NCI-H345 (cell line): ENCODE measurements around the gene PACS2.
"Not testable (repeated sequence)": the region's sequence is repeated elsewhere in the genome, so short reads cannot be mapped to it uniquely, and the experiment has no call there.

ENCODE experiments used
- DNase-seq: peaks from one replicate; lab custom pipeline; 2025; lab: John Stamatoyannopoulos, UW

Gene PACS2

DNA sequence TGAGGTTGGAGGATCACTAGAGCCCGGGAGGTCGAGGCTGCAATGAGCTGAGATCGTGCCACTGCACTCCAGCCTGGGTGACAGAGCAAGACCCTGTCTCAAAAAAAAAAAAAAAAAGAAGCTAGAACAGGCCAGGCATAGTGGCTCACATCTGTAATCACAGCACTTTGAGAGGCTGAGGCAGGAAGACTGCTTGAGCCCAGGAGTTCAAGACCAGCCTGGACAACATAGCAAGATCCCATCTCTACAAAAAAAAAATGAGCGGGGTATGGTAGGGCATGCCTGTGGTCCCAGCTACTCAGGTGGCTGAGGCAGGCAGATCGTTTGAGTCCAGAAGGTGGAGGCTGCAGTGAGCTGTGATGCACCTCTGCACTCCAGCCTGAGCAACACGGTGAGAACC is 25.6 kb upstream of the PACS2 start:
- not testable (repeated sequence) for DNase-seq

DNA sequence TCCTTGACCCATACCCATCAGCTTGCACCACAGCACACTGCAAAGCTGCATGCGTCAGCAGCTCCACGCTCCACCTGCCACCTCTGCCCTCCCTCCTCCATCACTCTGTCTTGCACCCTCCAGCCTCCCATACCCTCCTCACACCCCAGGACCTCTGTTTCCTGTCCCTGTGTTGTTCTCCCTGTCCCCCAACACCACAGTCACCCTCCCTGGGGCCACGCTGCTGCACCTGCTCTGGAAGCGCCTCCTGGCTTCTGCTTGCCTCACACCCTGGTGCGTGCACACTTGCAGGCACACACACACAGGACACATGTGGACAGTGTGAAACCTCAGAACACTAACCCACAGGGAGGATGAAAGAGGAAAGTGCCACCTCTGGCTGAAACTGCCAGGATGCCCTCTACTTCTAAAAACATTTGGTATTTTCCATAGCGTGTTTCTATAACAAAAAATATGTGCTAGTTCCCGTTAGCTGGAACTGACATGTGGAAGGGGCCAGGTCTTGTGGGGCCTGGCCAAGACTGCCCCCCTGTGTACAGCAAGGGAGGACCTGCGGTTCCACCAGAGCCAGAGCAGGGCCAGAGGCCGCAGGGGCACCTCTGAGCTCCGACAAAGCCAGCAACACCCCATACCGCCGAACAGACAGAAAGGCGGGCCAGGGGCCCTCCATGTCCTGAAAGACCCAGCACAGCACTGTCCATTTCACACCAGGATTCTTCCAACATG is 23.8 kb upstream of the PACS2 start:
- DNase-seq: no peak

DNA sequence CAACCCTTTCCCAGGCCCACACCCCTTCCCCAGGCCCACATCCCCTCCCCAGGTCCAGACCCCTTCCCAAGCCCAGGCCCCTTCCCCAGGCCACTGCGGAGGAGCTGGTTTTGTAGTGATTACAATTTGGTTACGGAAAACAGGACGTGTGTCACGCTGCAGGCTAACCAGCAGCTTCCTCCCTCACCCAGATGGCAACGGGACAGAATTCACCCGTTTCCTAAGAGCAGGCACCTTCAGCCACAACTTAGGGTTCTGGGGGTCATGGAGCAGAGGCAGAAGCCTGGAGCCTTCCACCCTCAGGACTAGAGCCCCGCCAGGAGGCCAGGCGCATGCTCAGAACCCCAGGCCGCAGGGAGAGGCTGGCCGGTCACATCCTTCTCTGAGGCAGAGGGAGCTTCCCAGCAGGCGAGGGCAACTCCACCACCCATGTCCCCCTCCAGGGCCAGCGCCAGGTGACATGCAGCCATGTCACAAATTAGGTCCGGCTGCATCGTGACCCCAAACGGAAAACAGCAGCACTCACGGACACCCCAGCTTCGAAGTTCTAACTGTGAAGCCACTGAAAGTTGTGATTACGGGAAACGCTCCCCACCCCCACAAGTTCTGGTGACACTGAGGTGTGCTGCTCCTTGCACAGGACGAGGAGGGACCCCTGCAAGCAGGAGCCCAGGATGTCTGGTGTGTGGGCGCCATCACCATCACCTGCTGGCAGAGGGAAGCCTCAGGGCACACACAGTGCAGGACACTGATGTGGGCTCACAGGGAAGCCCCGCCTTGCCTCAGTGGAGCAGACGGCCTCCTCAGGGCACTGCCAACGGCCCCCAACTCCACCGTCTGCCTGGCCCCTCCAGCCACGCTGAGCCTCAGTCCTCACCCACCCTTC is 21.5 kb upstream of the PACS2 start:
- no peak for DNase-seq

DNA sequence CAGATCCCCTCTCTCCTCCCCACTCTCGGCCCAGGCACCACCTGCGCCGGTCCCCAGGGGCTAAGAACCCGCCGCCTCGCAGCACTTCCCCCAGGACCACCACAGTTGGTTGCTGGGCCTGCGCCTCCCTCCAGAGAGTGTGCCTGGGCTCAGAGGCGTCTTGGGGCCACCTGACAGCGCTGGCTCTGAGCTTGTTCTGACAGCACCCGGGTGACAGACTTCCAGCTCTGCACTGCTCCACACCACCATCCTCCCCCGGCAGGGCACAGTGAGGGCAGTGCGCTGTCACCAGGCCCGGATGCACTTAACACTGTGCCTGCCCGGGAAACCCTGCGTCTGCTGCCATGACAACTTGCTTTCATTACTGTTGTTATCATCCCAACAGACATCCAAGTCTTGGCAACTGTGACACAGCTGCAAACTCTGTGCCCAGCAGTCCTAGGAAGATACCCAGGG is 20.4 kb upstream of the PACS2 start:
- peak; percentile 36 for DNase-seq

DNA sequence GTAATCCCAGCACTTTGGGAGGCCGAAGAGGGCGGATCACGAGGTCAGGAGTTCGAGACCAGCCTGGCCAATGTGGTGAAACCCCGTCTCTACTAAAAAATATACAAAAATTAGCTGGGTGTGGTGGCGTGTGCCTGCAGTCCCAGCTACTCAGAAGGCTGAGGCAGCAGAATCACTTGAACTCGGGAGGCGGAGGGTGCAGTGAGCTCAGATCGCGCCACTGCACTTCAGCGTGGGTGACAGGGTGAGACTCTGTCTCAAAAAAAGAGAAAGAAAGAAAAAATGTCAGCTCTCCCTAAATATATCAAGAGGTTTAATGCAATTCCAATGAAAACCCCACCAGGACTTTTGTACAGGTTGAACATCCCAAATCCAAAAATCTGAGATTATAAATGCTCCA is 17.2 kb upstream of the PACS2 start:
- not testable (repeated sequence) for DNase-seq

DNA sequence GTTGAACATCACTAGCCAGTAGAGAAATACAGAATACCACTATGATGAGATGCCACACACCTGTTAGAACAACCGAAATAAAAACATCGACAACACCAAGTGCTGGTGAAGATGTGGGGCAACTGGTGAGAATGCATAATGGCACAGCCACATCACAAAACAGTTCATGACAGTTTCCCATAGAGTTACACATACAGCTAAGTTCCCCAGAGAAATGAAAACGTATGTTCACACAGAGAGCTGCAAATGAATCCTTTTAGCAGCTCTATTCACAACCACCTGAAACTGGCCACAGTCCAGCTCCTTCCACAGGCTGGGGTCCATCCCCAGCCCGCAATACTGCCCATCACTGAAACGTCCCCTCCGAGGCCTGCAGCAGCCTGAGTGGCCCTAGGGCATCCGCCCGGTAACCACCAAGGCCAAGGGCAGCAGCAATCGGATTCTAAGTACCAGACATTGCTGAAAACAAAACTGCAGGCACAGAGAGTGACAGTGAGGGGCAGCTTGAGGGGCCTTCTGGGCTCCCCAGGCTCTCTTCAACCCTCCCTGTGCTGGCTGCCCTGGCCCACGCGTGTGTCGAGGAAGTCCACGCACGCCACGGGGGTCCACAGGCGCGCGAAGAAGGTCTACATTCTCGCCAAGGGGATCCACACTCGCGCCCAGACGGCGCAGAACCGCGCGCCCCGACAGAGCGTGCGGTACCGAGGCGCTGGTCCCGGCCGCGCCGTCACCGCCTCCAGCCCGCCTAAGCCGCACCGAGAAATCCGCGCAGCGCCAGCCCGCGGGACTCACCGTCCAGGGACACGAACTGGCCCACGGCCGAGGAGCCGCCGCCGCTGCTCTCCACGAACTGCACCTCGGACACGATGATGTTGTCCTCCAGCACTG is 14.7 kb upstream of the PACS2 start:
- DNase-seq: peak; percentile 59

DNA sequence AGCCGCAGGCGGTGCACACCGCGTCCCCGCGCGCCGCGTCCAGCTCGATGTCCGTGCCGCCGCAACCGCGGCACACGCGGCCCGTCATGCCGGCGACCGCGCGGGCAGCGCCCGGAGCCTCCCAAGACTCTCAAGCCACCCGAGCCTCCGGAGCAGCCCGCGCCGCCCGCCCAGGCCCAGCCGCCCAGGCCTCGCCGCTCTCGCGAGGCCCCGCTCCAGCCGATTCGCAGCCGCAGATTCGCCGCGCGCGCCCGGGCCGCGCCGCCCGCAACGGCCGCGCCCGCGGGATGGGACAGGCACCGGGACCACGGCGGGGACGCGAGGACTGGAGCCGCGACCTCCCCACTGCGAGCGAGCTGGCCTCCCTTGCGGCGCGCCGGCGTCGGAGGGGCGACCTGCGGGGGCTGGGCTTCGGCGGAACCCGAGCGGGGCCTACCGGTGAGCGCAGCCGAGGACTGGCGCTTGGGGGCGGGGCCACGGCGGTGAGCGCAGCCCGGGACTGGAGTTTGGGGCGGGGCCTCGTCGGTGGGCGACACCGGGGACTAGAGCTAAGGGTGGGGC is 13.9 kb upstream of the PACS2 start, which contains the start of gene BRF1:
TSS of gene BRF1 (minus strand) at position 460 of the 561 bp plus-strand sequence. CDS start at position 88, 372 bp downstream.
- peak; percentile 97 for DNase-seq

DNA sequence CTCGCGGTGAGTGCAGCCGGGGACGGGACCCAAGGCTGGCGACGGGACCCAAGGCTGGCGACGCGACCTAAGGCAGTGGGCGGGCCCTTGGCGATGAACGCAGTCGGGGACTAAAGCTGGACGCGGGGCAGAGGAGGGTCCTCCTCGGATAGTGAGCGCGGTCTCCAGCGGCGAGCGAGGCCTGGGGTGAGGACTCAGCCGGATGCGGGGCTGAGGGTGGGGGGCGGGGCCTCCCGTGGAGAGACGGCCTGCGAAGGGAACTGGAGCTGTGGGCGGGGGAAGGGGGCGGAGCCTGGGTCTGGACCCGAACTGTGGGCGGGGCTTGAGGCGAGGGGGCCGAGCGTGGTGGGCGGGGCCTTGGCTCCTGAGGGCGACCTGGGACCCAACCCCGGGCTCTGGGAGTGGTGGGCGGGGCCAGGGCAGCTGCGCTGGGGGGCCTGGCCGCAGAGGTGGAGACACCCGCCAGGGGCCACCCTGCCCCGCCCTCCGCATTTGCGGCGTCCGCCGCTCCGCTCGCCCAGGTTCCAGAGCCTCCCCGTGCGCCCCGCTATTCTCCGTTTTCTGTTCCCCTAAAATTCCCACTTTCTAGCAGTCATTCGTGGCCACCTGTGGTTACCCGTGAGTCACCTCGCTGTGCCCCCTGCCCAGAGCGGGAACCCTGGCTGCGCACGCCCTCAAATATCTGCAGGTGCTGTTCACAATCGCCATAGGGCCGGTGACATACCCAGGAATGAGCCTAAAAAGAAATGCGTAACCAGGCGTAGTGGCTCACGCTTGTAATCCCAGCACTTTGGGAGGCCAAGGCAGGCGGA is 13.2 kb upstream of the PACS2 start:
- DNase-seq: peak; percentile 98

DNA sequence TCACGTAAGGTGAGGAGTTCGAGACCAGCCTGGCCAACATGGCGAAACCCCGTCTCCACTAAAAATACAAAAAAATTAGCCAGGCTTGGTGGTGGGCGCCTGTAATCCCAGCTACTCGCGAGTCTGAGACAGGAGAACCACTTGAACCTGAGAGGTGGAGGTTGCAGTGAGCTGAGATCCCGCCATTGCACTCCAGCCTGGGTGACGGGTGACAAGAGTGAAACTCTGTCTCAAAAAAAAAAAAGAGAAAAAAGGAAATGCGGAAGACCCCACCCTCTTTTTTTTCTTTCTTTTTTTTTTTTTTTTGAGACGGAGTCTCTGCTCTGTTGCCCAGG is 12.7 kb upstream of the PACS2 start:
- DNase-seq: not testable (repeated sequence)

DNA sequence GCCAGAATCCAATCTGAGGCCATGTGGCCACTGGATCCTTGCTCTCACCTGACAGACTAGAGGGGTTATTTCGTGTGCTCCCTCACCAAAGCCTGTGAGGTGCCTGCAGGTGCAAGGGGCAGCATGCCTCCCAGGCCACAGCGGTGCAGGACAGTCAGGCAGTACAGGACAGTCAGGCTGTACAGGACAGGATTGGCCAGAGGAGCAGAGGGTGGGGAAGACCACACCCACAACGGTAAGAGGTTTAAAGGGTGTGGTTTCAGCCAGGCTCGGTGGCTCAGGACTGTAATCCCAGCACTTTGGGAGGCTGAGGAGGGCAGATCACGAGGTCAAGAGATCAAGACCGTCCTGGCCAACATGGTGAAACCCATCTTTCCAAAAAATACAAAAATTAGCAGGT is 10.6 kb upstream of the PACS2 start:
- DNase-seq: no peak

DNA sequence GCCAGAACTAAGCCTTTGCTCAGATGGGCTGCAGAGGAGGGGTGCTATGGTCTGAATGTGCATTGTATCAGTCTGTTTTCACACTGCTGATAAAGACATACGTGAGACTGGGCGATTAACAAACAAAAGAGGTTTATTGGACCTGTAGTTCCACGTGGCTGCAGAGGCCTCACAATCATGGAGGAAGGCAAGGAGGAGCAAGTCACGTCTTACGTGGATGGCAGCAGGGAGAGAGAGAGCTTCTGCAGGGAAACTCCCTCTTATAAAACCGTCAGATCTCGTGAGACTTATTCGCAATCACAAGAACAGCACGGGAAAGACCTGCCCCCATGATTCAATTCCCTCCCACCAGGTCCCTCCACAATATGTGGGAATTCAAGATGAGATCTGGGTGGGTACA is 10.0 kb upstream of the PACS2 start:
- DNase-seq: no peak

DNA sequence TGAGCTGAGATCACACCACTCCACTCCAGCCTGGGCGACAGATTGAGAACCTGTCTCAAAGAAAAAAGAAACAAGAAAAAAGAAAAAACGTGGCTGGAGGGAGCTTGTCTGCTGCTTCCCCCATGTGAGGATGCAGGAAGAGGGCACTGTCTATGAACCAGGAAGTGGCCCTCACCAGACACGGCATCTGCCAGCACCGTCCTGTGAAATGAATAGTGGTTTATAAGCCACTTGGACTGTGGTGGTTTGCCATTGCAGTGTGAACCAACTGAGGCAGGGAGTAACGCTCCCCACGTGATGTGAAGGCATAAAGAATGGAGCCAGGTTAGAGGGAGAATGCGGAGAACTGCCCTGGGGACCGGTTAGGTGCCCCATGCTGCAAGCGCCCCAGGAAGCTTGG is 9.2 kb upstream of the PACS2 start:
- no peak for DNase-seq

DNA sequence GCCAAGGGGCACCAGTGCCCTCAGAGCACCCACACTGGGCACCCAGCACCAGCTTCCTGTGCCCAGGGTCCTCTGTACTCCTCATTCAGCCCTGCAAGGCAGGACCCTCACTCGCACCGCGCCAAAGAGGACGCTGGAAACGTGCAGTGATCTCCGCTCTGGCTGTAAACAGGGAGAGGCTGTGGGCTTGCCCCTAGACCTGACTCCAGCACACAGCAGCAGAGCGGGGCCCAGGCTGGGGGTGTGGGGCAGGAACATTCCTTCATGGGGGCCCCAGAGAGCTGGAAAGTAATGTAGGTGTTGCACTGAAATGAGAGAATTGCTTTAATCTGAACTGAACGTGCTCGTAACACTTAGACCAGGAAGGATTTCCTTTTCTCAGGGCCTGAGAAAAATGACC is 8.8 kb upstream of the PACS2 start:
- no peak for DNase-seq

DNA sequence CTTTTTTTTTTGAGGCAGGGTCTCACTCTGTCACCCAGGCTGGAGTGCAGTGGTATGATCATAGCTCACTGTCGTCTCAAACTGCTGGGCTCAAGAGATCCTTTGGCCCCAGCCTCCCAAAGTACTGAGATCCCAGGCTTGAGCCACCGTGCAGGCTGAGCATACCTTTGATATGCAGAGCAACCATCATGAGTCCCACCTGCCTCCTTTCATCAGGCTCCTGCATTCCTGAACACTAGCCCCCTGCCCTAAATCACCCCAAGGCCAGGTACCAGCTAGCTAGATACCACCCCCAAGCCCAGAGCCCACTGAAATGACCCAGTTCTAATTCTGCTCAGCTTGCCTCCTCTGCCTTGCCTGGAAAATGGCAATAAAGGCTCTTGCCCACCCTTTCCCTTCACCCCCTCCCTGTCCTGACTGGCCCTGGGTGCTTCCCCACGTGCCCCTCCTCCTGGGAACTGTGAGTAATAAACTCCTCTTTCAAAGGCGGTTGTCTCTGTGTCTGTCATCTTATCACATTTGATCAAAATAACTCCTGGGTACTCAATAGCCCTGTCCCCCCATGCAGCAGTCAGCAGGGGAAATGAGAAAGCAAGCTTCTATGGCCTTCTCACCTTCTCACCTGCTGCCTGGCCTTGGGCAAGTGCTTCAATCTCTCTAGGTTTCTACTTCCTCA is 7.4 kb upstream of the PACS2 start:
- DNase-seq: no peak

DNA sequence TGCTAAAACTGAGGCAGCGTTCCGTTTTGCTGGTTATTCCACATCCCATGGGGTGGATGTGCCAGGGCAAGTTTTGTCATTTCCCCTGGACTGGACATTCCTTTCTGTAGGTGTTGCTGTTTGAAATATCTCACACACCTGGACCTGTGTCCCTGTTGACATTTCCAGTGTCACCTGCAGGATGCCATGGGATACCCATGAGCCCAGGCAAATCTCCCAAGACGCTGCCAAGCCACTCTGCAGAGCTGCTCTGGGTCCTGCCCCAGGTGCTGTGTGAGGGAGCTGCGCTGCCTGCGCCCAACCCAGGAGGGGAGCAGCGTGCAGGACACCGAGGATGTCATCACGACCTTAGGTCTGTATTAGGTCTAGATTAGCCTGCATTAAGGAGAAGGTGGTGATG is 5.2 kb upstream of the PACS2 start:
- DNase-seq: no peak

DNA sequence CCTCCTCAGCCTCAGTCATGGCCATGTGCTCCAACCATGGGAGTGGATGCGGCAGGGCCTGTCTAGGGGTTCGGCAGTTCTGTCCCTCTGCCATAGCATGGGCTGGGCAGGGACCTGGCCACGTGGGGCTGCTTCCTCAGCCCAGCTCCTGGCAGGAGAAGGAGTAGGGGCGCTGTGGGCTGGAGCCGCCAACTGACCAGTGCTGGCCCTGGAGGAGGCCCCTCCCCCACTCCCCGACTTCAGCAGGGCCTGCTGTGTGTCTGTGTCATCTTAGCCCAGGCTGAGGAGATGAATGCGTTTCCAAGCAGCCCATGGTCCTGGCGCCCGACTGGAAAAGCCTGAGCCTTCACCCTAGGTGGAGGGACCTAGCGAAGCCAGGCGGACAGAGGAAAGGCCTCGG is 2.7 kb upstream of the PACS2 start:
- no peak for DNase-seq

DNA sequence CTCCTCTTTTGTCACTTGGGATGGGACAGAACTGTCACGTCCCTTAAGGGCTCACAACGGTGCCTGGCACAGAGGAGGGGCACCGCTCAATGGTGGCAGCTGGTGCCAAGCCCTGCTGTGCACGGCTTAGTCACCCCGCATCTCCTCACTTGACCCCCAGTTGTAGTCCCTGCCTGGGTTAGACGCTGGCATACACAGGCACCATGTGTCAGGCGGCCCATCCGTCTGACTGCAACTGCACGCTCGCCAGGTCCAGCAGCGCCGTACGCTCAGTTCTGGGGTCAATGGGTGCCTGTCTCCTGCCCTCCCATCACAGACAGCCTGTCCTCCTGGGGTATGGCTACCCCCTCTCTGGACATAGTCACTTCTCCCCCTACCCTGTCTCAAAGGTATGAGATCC is 1.6 kb upstream of the PACS2 start:
- no peak for DNase-seq

DNA sequence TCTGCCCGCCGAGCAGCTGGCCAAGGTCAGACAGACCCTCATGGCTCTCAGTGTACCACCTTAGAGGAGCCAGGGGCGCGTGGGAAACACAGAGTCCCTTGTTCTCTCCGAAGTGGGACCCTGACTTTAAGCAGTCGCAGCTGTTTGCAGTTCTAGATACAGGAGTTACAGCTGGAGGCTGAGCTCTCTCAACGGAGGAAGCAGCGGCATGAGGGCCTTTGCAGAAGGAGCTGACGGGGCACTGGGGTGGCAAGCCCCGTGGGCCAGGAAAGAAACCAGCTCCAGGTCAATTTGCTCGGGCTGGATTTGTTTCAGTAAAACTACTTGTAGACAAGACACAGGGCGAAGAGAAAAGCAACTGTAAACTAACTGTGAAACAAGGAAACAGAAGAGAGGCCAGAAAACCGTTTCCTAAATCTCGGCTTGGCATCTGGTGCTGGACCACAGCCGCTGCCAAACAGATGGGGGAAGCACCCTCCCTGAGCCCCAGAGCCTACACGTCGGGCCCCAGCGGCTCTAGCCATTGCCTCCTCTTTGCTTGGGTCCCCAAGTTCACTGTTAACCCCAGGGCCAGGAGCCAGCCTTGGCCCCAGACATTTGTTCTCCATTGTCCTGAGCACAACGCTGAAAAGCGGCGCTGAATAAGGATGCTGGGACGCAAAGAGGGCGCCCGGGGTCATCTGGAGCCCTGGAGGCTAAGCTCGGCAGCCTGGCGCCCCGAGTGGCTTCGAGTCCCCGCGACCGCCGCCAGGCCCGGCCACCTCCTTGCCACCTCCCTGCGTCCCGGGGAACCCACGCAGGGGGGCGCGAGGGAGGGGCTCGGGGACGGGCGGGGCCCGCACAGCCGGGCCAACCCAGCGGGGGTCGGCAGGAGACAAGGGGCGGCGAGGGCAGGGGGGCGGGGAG is 914 bp upstream of the PACS2 start:
- no peak for DNase-seq

DNA sequence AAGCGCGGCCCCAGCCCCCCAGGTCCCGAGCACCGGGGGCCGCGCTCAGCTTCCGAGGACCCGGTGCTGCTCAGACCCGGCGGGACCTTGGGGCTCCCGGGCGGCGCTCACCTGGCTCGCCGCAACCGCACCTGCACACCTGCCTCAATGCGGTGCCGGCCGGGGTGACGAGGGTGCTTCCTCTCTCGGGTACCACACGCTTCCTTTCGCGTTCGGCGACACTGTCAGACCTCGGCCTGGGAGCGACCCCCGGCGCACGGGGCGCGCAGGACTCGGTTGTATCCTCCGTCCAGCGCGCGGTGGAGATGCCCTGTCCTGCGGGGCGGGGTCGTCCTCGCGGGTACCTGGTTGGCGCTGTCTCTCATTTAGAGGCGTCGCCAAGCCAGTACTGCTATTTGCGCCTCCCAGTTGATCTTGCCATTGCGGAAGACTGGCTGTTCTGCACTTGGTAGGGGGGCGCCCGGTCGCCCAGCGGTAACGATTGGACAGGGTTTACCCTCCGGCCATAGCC is 718 bp downstream of the PACS2 start:
- peak; percentile 35 for DNase-seq
